SH-SY5Y (cell line): ENCODE measurements around the gene CCDC137.

Source experiments
- GATA2 ChIP-seq: IDR thresholded peaks from 2 replicates; pipeline ENCODE4 v1.6.1; 2011; ENCODE audit warnings: mild to moderate bottlenecking, low read depth, low read length
- GATA3 ChIP-seq: IDR thresholded peaks from 2 replicates; pipeline ENCODE4 v1.6.1; 2011; ENCODE audit warnings: low read depth, mild to moderate bottlenecking, low read length, moderate library complexity

- TF ChIP-seq GATA3 (no peak), GATA2 (no peak)
These were observed 21.3 kb upstream of the CCDC137 start for GRCh38 chr17:81644976-81645952.
